Chondrocyte (in vitro differentiated cells): ENCODE measurements around the gene TMX1. TPM values are rescaled to one million over a fixed set of nuclear protein-coding genes. Genes with fewer than 3 reads are reported as not detected.

Source experiments
- DNase-seq: peaks from one replicate; pipeline ENCODE4 v3.0.0; 2021; ENCODE audit warnings: mixed read lengths, low spot score
- H3K27ac Mint-ChIP-seq: one replicate; pipeline ENCODE4 v1.8.0; 2021; ENCODE audit warnings: mild to moderate bottlenecking, moderate library complexity, mixed read lengths; ENCODE audit not compliant: unreplicated experiment
- H3K27me3 Mint-ChIP-seq: 2 replicates; pipeline ENCODE4 v1.8.0; 2021; ENCODE audit warnings: low read depth, mixed read lengths
- H3K36me3 Mint-ChIP-seq: 2 replicates; pipeline ENCODE4 v1.8.0; 2021; ENCODE audit warnings: low read depth, mixed read lengths
- H3K4me1 Mint-ChIP-seq: 2 replicates; pipeline ENCODE4 v1.8.0; 2021; ENCODE audit warnings: low read depth, mild to moderate bottlenecking, mixed read lengths
- H3K4me3 Mint-ChIP-seq: one replicate; pipeline ENCODE4 v1.8.0; 2021; ENCODE audit warnings: mild to moderate bottlenecking, moderate library complexity, mixed read lengths; ENCODE audit not compliant: unreplicated experiment
- H3K9me3 Mint-ChIP-seq: 2 replicates; pipeline ENCODE4 v1.8.0; 2021; ENCODE audit warnings: low read depth, mixed read lengths
- CTCF ChIP-seq: fragments of 200-600 bp; sonication (generic); IDR thresholded peaks from 2 replicates; pipeline ENCODE4 v1.5.0; 2021; ENCODE audit warnings: antibody characterized with exemption, mild to moderate bottlenecking, moderate library complexity
- total RNA-seq: library from RNA; stranded (reverse); gene quantifications from 3 replicates; pipeline ENCODE4 v1.2.1, GENCODE V29; 2021

The TMX1 gene
- total RNA-seq, 1 donor from 2014 or later = 35.4 TPM

- H3K4me1 Mint-ChIP-seq = peaks cover 37% of the 10 kb centered on the region
- H3K27ac Mint-ChIP-seq = no peak overlapping the region
- no peaks in the 10 kb centered on the region for H3K9me3 Mint-ChIP-seq
- TF ChIP-seq CTCF = no peak
- no peak overlapping the region for H3K4me3 Mint-ChIP-seq
- no peaks in the 10 kb centered on the region for H3K36me3 Mint-ChIP-seq
- no peaks in the 10 kb centered on the region for H3K27me3 Mint-ChIP-seq
- no peak for DNase-seq
Observed at GRCh38 chr14:51297066-51297465, 57.0 kb downstream of the TMX1 start.

GRCh38 chr14:51298895-51299294 lies 58.8 kb downstream of the TMX1 start:
- H3K27me3 Mint-ChIP-seq = no peaks in the 10 kb centered on the region
- H3K36me3 Mint-ChIP-seq = no peaks in the 10 kb centered on the region

GRCh38 chr14:51302295-51303030 lies 62.4 kb downstream of the TMX1 start:
- H3K27ac Mint-ChIP-seq = peak overlapping the region; percentile 78
- no peaks in the 10 kb centered on the region for H3K27me3 Mint-ChIP-seq
- TF ChIP-seq CTCF = peak; percentile 25
- H3K4me3 Mint-ChIP-seq = no peak overlapping the region
- H3K4me1 Mint-ChIP-seq = peaks cover 50% of the 10 kb centered on the region
- DNase-seq = no peak
- no peaks in the 10 kb centered on the region for H3K9me3 Mint-ChIP-seq
- no peaks in the 10 kb centered on the region for H3K36me3 Mint-ChIP-seq

More at GRCh38 chr14:51298895-51299294, 58.8 kb downstream of the TMX1 start:
- Mint-ChIP-seq H3K27ac (no peak overlapping the region), H3K9me3 (no peaks in the 10 kb centered on the region), H3K4me3 (no peak overlapping the region), H3K4me1 (peaks cover 34% of the 10 kb centered on the region)
- DNase-seq = no peak
- TF ChIP-seq CTCF = no peak

GRCh38 chr14:51304438-51304837 lies 64.4 kb downstream of the TMX1 start:
- Mint-ChIP-seq H3K4me3 (peak overlapping the region; percentile 23), H3K4me1 (peaks cover 52% of the 10 kb centered on the region), H3K9me3 (no peaks in the 10 kb centered on the region), H3K27ac (peak overlapping the region; percentile 93), H3K36me3 (no peaks in the 10 kb centered on the region), H3K27me3 (no peaks in the 10 kb centered on the region)
- no peak for TF ChIP-seq CTCF
- no peak for DNase-seq

- Mint-ChIP-seq H3K27ac (peak overlapping the region; percentile 93), H3K27me3 (no peaks in the 10 kb centered on the region), H3K4me1 (peaks cover 55% of the 10 kb centered on the region), H3K4me3 (peak overlapping the region; percentile 23), H3K9me3 (no peaks in the 10 kb centered on the region), H3K36me3 (no peaks in the 10 kb centered on the region)
- no peak for TF ChIP-seq CTCF
- no peak for DNase-seq
Observed at GRCh38 chr14:51304941-51305340, 64.9 kb downstream of the TMX1 start.
